Dendritic cell treated with granulocyte-macrophage colony-stimulating factor and Interleukin-4, amounts not matched to agents 40 ng/mL and 50 ng/mL, for 4 days (primary cell): ENCODE data around the gene ITGA7.

Experiments
- H3K27ac Mint-ChIP-seq: one replicate; pipeline ENCODE4 v1.8.0; 2022; ENCODE audit warnings: mild to moderate bottlenecking, mixed read lengths
- H3K27me3 Mint-ChIP-seq: one replicate; pipeline ENCODE4 v1.8.0; 2022; ENCODE audit warnings: mild to moderate bottlenecking, mixed read lengths
- H3K36me3 Mint-ChIP-seq: one replicate; pipeline ENCODE4 v1.8.0; 2022; ENCODE audit warnings: low read depth, mixed read lengths
- H3K4me1 Mint-ChIP-seq: one replicate; pipeline ENCODE4 v1.8.0; 2022; ENCODE audit warnings: low read depth, mixed read lengths
- H3K4me3 Mint-ChIP-seq: one replicate; pipeline ENCODE4 v1.8.0; 2022; ENCODE audit warnings: mild to moderate bottlenecking, moderate library complexity, mixed read lengths
- H3K9me3 Mint-ChIP-seq: one replicate; pipeline ENCODE4 v1.8.0; 2022; ENCODE audit warnings: mixed read lengths
- intact Hi-C: fragments of 100-400 bp; cut with micrococcal nuclease; formaldehyde crosslinking; loops from one replicate; pipeline ENCODE4 v1.15.0; 2022

The ITGA7 gene

GRCh38 chr12:55676707-55677106 is 31.0 kb downstream of the ITGA7 start:
- intact Hi-C loops, result no loop called here

GRCh38 chr12:55675666-55676065 is 32.0 kb downstream of the ITGA7 start:
- intact Hi-C loops, result no loop called here
- Mint-ChIP-seq H3K4me1 (peaks cover 41% of the 10 kb centered on the region), H3K27me3 (no peaks in the 10 kb centered on the region), H3K9me3 (no peaks in the 10 kb centered on the region), H3K27ac (peak overlapping the region; percentile 65), H3K36me3 (no peaks in the 10 kb centered on the region), H3K4me3 (no peak overlapping the region)

More at GRCh38 chr12:55676707-55677106, 31.0 kb downstream of the ITGA7 start:
- H3K27ac Mint-ChIP-seq, result peak overlapping the region; percentile 65
- H3K4me1 Mint-ChIP-seq, result peaks cover 51% of the 10 kb centered on the region
- no peaks in the 10 kb centered on the region for H3K36me3 Mint-ChIP-seq
- H3K4me3 Mint-ChIP-seq, result no peak overlapping the region
- H3K9me3 Mint-ChIP-seq, result no peaks in the 10 kb centered on the region
- peaks cover 5% of the 10 kb centered on the region for H3K27me3 Mint-ChIP-seq

- peak overlapping the region; percentile 18 for H3K4me3 Mint-ChIP-seq
- no peaks in the 10 kb centered on the region for H3K27me3 Mint-ChIP-seq
- no peaks in the 10 kb centered on the region for H3K36me3 Mint-ChIP-seq
- intact Hi-C loops, result no loop called here
- H3K4me1 Mint-ChIP-seq, result peaks cover 47% of the 10 kb centered on the region
- peak overlapping the region; percentile 65 for H3K27ac Mint-ChIP-seq
- H3K9me3 Mint-ChIP-seq, result no peaks in the 10 kb centered on the region
These were observed 34.1 kb downstream of the ITGA7 start for GRCh38 chr12:55673638-55674037.

- intact Hi-C loops, result no loop called here
- Mint-ChIP-seq H3K9me3 (no peaks in the 10 kb centered on the region), H3K4me3 (no peak overlapping the region), H3K27ac (no peak overlapping the region), H3K4me1 (peaks cover 45% of the 10 kb centered on the region), H3K27me3 (no peaks in the 10 kb centered on the region), H3K36me3 (no peaks in the 10 kb centered on the region)
These were observed 36.0 kb downstream of the ITGA7 start for GRCh38 chr12:55671746-55672145.

GRCh38 chr12:55670276-55670675 is 37.4 kb downstream of the ITGA7 start:
- Mint-ChIP-seq H3K36me3 (no peaks in the 10 kb centered on the region), H3K9me3 (no peaks in the 10 kb centered on the region), H3K27me3 (no peaks in the 10 kb centered on the region), H3K27ac (no peak overlapping the region), H3K4me1 (peaks cover 31% of the 10 kb centered on the region), H3K4me3 (no peak overlapping the region)
- intact Hi-C loops, result no loop called here

- no peak overlapping the region for H3K4me3 Mint-ChIP-seq
- intact Hi-C loops, result no loop called here
- no peaks in the 10 kb centered on the region for H3K36me3 Mint-ChIP-seq
- no peaks in the 10 kb centered on the region for H3K27me3 Mint-ChIP-seq
- no peaks in the 10 kb centered on the region for H3K9me3 Mint-ChIP-seq
- peak overlapping the region; percentile 25 for H3K27ac Mint-ChIP-seq
- peaks cover 7% of the 10 kb centered on the region for H3K4me1 Mint-ChIP-seq
These were observed 41.2 kb downstream of the ITGA7 start for GRCh38 chr12:55666508-55666907.

GRCh38 chr12:55664826-55665225 is 42.9 kb downstream of the ITGA7 start:
- Mint-ChIP-seq H3K27ac (no peak overlapping the region), H3K36me3 (no peaks in the 10 kb centered on the region), H3K27me3 (no peaks in the 10 kb centered on the region), H3K4me1 (no peaks in the 10 kb centered on the region), H3K4me3 (no peak overlapping the region), H3K9me3 (no peaks in the 10 kb centered on the region)
- intact Hi-C loops, result no loop called here

GRCh38 chr12:55663391-55663790 is 44.3 kb downstream of the ITGA7 start:
- intact Hi-C loops, result no loop called here
- Mint-ChIP-seq H3K9me3 (no peaks in the 10 kb centered on the region), H3K27me3 (no peaks in the 10 kb centered on the region), H3K4me1 (peaks cover 5% of the 10 kb centered on the region), H3K27ac (no peak overlapping the region), H3K4me3 (no peak overlapping the region), H3K36me3 (no peaks in the 10 kb centered on the region)

GRCh38 chr12:55659486-55660385 is 48.0 kb downstream of the ITGA7 start:
- intact Hi-C loops, result loop anchor here (1.0 to 5.0 kb wide), 3 partner anchors 37 to 78 kb away; no protein-coding TSS in a partner anchor
- peaks cover 16% of the 10 kb centered on the region for H3K4me1 Mint-ChIP-seq
- H3K9me3 Mint-ChIP-seq, result no peaks in the 10 kb centered on the region
- H3K27me3 Mint-ChIP-seq, result peaks cover 6% of the 10 kb centered on the region
- H3K27ac Mint-ChIP-seq, result no peak overlapping the region
- no peak overlapping the region for H3K4me3 Mint-ChIP-seq
- no peaks in the 10 kb centered on the region for H3K36me3 Mint-ChIP-seq

GRCh38 chr12:55658635-55659391 is 48.9 kb downstream of the ITGA7 start:
- Mint-ChIP-seq H3K36me3 (no peaks in the 10 kb centered on the region), H3K9me3 (no peaks in the 10 kb centered on the region), H3K27me3 (peaks cover 6% of the 10 kb centered on the region), H3K4me1 (peaks cover 16% of the 10 kb centered on the region), H3K27ac (no peak overlapping the region), H3K4me3 (no peak overlapping the region)
- intact Hi-C loops, result loop anchor here (1.0 to 5.0 kb wide), 2 partner anchors 37 to 78 kb away; no protein-coding TSS in a partner anchor

GRCh38 chr12:55658212-55658611 is 49.5 kb downstream of the ITGA7 start:
- intact Hi-C loops, result loop anchor here (5.0 kb wide), 1 partner anchor 36 kb away; no protein-coding TSS in a partner anchor
- H3K4me3 Mint-ChIP-seq, result no peak overlapping the region
- peaks cover 3% of the 10 kb centered on the region for H3K9me3 Mint-ChIP-seq
- H3K27me3 Mint-ChIP-seq, result peaks cover 6% of the 10 kb centered on the region
- H3K4me1 Mint-ChIP-seq, result peaks cover 16% of the 10 kb centered on the region
- H3K36me3 Mint-ChIP-seq, result no peaks in the 10 kb centered on the region
- H3K27ac Mint-ChIP-seq, result no peak overlapping the region

GRCh38 chr12:55657212-55657611 is 50.5 kb downstream of the ITGA7 start:
- no peak overlapping the region for H3K4me3 Mint-ChIP-seq
- H3K27me3 Mint-ChIP-seq, result peaks cover 6% of the 10 kb centered on the region
- H3K4me1 Mint-ChIP-seq, result peaks cover 16% of the 10 kb centered on the region
- H3K27ac Mint-ChIP-seq, result no peak overlapping the region
- H3K36me3 Mint-ChIP-seq, result peaks cover 3% of the 10 kb centered on the region
- intact Hi-C loops, result loop anchor here (5.0 kb wide), 1 partner anchor 35 kb away; no protein-coding TSS in a partner anchor
- H3K9me3 Mint-ChIP-seq, result peaks cover 7% of the 10 kb centered on the region

GRCh38 chr12:55654511-55655214 is 53.0 kb downstream of the ITGA7 start:
- Mint-ChIP-seq H3K27ac (no peak overlapping the region), H3K4me3 (no peak overlapping the region), H3K36me3 (peaks cover 24% of the 10 kb centered on the region), H3K9me3 (peaks cover 22% of the 10 kb centered on the region), H3K4me1 (peaks cover 31% of the 10 kb centered on the region), H3K27me3 (peaks cover 6% of the 10 kb centered on the region)
- intact Hi-C loops, result loop anchor here (5.0 kb wide), 1 partner anchor 32 kb away; no protein-coding TSS in a partner anchor
